NCI-H2081 treated with DMSO at 0.1 percent for 48 hours (cell line): ENCODE measurements around the gene MIP.
"Not testable (repeated sequence)": the region's sequence is repeated elsewhere in the genome, so short reads cannot be mapped to it uniquely, and the experiment has no call there.

Source experiments
- DNase-seq: peaks from one replicate; lab custom pipeline; 2025; lab: John Stamatoyannopoulos, UW

MIP gene

DNA sequence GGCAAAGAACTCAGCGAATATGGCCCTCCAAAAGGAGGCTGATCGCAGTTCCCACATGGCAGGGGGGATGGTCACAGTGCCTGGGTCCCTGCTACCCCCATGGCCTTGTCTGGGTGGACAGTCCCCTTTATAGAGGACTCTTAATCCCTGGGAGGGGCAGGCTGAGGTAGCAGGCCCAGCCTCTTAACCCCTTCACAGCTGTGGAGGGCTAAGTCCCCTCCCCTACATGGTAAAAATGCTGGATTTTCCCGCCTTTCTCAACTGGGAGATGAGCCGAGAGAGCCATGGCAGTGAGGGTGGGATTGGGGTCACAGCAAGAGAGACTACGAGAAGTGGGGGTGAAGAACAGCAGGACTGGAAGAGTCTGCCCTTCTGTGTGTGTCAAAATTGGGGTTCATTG, at the start of gene MIP:
Gene MIP, minus strand, starts transcription at position 101 of the 400 bp plus-strand sequence. Its CDS starts 44 bp downstream, at position 57.
- DNase-seq: no peak

- DNase-seq: not testable (repeated sequence)
Measured at GRCh38 chr12:56499879-56500278, 45.4 kb upstream of the MIP start.

GRCh38 chr12:56499452-56499851, 45.0 kb upstream of the MIP start:
- not testable (repeated sequence) for DNase-seq

DNA sequence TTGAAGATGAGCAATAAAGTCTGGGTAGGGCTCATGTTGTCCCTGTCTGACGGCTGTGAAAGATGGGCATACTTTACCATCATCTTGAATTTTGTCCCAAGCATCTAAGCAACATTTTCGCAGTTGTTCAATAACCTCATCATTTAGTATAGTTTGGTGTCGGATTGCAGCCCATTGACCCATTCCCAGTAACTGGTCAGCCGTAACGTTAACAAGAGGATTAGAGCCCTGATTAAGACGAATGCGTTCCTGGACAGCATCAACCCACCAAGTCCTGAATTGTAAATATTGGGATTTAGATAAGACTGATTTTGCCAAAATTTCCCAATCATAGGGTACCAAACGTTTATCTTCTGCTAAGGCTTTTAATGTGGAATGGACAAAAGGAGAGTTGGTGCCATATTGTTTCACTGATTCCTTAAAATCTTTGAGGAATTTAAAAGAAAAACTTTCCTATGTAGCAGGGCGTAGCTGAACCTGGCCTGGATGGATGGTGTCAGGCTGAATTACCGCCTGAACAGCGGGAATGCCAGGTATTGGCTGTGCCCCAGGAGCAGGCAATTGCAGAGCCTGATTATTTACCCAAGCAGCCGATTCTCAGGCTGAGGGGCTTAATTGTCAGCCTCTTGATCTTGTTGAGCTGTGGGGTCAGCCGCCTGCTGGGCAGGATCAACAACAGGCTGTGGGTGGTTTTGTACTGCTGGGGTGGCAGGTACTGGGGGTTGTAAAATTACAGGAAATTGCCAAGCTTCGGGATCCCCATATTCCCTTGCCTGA, 43.9 kb upstream of the MIP start:
- DNase-seq: not testable (repeated sequence)

GRCh38 chr12:56496704-56497103, 42.2 kb upstream of the MIP start:
- DNase-seq: not testable (repeated sequence)

DNA sequence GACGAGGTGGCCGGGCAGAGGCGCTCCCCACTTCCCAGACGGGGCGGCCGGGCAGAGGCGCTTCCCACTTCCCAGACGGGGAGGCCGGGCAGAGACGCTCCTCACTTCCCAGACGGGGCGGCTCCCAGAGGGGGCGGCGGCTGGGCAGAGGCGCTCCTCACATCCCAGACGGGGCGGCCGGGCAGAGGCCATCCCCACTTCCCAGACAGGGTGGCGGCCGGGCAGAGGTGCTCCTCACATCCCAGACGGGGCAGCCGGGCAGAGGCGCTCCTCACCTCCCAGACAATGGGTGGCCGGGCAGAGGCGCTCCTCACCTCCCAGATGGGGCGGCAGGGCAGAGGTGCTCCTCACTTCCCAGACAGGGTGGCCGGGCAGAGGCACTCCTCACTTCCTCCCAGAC, 40.0 kb upstream of the MIP start:
- DNase-seq: not testable (repeated sequence)

DNA sequence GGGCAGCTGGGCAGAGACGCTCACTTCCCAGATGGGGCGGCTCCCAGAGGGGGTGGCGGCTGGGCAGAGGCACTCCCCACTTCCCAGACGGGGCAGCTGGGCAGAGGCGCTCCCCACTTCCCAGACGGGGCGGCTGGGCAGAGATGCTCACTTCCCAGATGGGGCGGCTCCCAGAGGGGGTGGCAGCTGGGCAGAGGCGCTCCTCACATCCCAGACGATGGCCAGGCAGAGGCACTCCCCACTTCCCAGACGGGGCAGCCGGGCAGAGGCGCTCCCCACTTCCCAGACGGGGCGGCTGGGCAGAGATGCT, 39.6 kb upstream of the MIP start:
- not testable (repeated sequence) for DNase-seq

DNA sequence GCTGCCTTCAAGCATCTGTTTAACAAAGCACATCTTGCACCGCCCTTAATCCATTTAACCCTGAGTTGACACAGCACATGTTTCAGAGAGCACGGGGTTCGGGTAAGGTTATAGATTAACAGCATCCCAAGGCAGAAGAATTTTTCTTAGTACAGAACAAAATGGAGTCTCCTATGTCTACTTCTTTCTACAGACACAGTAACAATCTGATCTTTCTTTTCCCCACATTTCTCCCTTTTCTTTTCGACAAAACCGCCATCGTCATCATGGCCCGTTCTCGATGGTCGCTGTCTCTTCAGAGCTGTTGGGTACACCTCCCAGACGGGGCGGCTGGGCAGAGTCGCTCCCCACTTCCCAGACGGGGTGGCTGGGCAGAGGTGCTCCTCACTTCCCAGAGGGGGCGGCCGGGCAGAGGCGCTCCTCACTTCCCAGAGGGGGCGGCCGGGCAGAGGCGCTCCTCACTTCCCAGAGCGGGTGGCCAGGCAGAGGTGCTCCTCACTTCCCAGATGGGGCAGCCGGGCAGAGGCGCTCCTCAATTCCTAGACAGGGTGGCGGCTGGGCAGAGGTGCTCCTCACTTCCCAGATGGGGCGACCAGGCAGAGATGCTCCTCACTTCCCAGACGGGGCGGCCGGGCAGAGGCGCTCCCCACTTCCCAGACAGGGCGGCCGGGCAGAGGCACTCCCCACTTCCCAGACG, 39.1 kb upstream of the MIP start:
- not testable (repeated sequence) for DNase-seq

DNA sequence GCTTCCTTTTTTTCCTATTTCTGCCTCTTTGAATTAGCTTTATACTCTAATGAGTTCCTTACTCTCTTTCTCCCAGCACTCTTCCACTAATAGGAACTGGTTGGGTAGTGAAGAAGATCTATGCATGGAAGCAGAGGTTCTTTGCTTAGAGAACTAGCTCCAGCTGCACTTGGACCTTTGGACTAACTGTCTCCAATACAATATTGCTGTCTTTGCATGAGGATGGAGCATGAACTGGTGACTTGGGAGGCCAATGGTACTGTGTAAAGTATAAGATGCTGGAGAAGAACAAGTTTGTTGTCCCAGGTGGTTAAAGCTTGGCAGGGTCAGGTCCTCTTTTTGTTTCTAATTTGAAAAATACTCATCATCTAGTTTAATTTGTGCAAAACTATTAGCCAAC, 35.9 kb upstream of the MIP start:
- no peak for DNase-seq

DNA sequence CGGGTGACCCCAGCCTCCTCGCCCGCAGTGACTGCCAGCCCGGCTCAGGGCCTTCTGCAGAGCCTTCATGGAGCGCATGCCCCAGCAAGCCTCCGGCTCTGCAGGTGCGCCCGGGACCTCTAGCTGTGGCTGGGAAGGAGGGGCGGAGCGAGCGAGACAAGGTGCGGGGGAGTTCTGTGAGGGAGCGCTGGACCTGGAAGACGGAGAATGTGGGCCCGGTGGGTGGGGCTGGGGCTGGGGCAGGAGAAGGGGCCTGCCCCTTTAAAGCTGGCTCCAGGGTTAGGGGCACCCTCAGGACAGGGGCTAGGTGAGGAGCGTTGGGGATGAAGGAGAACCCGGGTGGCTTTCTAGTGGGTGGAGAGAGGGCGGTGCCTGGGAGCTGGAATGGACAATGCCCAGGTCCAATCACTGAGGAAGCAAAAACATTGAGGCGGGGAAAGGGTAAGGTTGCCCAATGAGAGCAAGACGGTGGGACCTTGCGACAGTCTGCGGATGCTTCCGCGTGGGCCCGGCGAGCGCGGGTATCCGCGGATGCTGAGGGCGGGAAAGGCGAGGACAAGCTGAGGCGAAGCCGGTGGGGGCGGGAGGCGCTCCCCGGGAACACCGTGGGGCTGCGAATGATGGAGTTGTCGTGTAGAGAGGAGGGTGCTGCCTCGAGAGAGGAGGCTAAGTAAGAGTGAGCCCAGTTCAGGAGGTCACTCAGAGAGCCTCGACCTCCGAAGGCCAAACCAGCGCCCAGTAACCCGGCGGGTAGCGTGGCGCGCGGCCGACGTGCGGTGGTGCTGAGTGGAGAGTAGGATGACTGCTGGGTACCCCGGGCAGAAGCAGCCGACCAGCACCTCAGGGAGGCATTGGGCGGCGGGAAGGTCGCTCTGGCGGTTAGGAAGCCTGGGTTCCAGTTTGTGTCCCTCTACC, 33.8 kb upstream of the MIP start, which contains the start of gene GLS2:
Gene GLS2, minus strand, starts transcription at position 121 of the 915 bp plus-strand sequence. Its CDS starts 43 bp downstream, at position 78.
- DNase-seq: peak; percentile 58

GRCh38 chr12:56487448-56488040, 33.1 kb upstream of the MIP start:
- DNase-seq: no peak

GRCh38 chr12:56486694-56487093, 32.2 kb upstream of the MIP start:
- DNase-seq: no peak

- DNase-seq: no peak
Measured at GRCh38 chr12:56484566-56484965, 30.1 kb upstream of the MIP start.

DNA sequence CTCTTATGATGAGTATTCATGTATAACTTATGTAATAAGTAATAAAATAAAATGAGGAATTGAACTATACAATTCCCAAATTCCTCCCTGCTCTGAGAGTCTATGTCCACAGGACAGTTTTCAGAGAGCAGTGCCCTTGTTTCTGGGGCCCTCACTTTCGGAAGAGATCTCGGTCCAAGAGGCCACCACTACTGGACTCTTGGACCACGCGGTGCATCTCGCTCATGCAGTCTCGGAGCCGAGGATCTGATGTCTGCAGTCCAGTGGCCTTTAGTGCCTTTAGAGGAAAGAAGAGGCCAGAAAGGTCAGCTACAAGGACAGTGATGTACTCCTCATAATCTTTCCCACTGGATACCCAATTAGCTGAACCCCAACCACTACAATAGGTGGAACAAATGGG, 25.2 kb upstream of the MIP start:
- DNase-seq: no peak

DNA sequence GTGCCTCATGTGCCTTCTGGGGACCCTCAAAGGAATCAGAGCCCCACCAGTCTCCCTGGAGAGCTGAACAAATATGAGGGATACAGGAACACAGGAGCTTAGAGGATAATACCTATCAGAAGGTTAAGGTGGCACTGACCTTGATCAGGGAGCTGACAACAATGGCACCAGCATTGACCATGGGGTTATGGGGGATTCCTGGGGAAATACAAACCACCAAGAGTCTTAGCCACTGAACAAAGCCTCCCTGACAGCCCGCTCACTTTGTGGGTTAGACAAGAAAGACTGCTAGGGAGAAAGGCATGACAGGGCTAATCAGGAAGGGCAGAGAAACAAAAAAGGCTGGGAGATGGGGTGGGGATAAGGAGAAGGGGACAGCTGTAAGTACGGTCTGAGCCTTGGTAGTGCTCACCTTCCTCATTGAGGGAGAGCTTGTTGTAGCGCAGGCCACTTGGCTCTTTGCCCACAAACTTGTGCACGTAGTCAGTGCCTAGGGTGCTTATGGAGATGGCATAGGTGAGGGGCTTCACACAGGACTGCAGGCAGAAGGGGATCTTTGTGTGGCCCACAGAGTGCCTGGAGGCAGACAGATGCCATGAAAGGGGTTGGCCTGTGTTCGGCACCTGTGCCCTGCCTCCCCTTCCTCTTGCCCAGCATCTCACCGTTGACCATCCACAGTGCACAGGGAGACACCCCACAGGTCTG, 23.2 kb upstream of the MIP start:
- DNase-seq: no peak

DNA sequence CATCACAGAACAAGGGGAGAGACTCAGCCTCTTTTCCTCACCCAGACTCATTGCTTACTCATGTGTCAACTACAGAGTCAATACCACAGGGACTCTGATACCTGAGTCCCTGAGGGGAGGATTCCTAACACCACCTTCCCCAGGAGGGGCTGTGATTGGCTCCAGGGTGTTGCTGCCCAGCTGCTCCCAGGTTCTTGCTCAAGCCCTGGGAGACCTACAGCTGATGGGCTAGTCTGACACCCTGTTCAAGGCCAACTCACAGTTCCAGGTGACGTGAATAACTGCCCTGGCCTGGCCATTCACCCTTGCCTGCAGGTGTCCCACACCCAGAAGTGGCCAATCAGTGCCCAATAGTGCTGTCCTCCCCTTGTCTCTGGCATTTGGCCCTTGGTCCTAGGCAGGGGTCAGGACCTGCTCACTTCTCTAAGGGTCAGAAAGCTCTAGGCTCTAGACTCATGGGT, 22.5 kb upstream of the MIP start:
- no peak for DNase-seq

DNA sequence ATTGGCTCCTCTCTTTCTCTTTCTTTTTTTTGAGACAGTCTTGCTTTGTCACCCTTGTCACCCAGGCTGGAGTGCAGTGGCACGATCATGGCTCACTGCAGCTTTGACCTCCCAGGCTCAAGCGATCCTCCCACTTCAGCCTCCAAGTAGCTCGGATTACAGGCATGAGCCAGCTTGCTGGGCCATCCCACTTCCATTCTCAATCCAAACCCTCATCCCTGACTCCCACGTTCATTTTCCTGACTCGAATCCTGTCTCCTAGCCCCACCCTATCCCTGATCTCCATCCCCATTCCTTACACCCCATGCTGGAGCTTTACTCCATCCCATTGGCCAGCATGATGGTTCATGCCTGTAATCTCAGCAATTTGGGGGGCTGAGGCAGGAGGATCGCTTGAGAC, 21.7 kb upstream of the MIP start:
- no peak for DNase-seq

- DNase-seq: no peak
Measured at GRCh38 chr12:56474389-56474788, 19.9 kb upstream of the MIP start.

GRCh38 chr12:56469007-56469930, 14.8 kb upstream of the MIP start:
- DNase-seq: no peak
